ENCODE measurements around the gene HCFC1.

Gene HCFC1

GRCh38 chrX:153956044-153956907, 15.3 kb downstream of the HCFC1 start:
- DNase-seq, result no peak

- no peak for DNase-seq
These were observed 16.3 kb downstream of the HCFC1 start for GRCh38 chrX:153955228-153955732.

GRCh38 chrX:153954558-153955227, 16.9 kb downstream of the HCFC1 start:
- DNase-seq, result no peak

GRCh38 chrX:153953892-153954557, 17.6 kb downstream of the HCFC1 start:
- no peak for DNase-seq

GRCh38 chrX:153953342-153953830, 18.2 kb downstream of the HCFC1 start:
- peak; percentile 45 to 71 (median 65) for DNase-seq

- DNase-seq, result no peak
These were observed 19.1 kb downstream of the HCFC1 start for GRCh38 chrX:153952373-153953026.

GRCh38 chrX:153951683-153952372, 19.8 kb downstream of the HCFC1 start:
- no peak for DNase-seq

- no peak for DNase-seq
These were observed 21.5 kb downstream of the HCFC1 start for GRCh38 chrX:153950127-153950526.

- no peak for DNase-seq
These were observed 22.5 kb downstream of the HCFC1 start for GRCh38 chrX:153948847-153949805.

GRCh38 chrX:153948002-153948466, 23.6 kb downstream of the HCFC1 start:
- no peak for DNase-seq

- DNase-seq, result peak; percentile 55 to 83 (median 68)
These were observed 24.4 kb downstream of the HCFC1 start for GRCh38 chrX:153947009-153947769.

- DNase-seq, result no peak
These were observed 25.4 kb downstream of the HCFC1 start for GRCh38 chrX:153945956-153946943.

- DNase-seq, result no peak
These were observed 26.8 kb downstream of the HCFC1 start for GRCh38 chrX:153944800-153945150.

- DNase-seq, result peak in 2 of 5 donors; percentile 25 to 41
These were observed 27.3 kb downstream of the HCFC1 start, which contains the start of gene RENBP for GRCh38 chrX:153944140-153944799. RENBP (minus strand) TSS chrX:153944643; CDS start chrX:153944610, 33 bp downstream.

GRCh38 chrX:153941336-153942252, 30.0 kb downstream of the HCFC1 start:
- DNase-seq, result no peak

GRCh38 chrX:153939573-153939972, 32.0 kb downstream of the HCFC1 start:
- DNase-seq, result no peak

All from T-helper 1 cell (primary cell).